GM12801 (cell line): Measurements from ENCODE around the gene NR1D1.

ENCODE experiments used
- CTCF ChIP-seq: IDR thresholded peaks from one replicate; pipeline ENCODE4 v1.5.1; 2011; ENCODE audit warnings: control low read depth; ENCODE audit not compliant: insufficient read length; ENCODE audit errors: extremely low read depth

NR1D1 gene

DNA sequence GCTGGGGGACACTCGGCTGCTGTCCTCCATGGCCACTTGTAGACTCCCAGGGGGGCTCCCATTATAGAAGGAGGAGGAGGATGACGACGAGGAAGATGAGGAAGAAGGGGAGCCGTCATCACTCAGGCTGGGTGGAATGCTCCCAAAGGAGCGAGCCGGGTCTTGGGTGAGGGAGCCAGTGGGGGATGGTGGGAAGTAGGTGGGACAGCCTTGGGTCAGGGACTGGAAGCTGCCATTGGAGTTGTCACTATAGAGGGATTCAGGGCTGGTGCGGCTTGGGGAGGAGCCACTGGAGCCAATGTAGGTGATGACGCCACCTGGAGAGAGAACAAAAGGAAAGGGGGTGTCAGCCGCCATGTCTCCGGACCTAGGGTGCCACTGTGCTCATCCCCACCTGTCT, 3.3 kb downstream of the NR1D1 start:
- TF ChIP-seq CTCF, result no peak

- TF ChIP-seq CTCF, result no peak
Measured at GRCh38 chr17:40095944-40096791, 4.2 kb downstream of the NR1D1 start.

GRCh38 chr17:40095351-40095943, 4.9 kb downstream of the NR1D1 start:
- no peak for TF ChIP-seq CTCF

DNA sequence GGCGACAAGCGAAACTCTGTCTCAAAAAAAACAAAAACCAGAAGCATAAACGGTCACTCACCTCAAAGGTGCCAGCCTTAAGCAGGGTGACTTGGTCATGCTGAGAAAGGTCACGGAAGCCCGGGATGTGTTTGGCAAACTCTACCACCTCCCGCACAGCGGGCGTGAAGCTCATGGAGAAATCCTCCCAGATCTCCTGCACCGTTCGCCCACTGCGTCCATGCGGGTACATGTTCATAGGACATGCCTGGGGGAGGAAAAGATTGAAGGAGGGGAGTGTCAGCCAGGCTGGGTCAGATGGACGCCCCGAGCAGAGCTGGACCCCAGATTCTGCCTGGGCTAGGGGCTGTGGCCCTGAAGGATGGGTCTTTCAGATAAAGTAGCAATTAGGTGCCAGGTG, 5.5 kb downstream of the NR1D1 start:
- no peak for TF ChIP-seq CTCF

DNA sequence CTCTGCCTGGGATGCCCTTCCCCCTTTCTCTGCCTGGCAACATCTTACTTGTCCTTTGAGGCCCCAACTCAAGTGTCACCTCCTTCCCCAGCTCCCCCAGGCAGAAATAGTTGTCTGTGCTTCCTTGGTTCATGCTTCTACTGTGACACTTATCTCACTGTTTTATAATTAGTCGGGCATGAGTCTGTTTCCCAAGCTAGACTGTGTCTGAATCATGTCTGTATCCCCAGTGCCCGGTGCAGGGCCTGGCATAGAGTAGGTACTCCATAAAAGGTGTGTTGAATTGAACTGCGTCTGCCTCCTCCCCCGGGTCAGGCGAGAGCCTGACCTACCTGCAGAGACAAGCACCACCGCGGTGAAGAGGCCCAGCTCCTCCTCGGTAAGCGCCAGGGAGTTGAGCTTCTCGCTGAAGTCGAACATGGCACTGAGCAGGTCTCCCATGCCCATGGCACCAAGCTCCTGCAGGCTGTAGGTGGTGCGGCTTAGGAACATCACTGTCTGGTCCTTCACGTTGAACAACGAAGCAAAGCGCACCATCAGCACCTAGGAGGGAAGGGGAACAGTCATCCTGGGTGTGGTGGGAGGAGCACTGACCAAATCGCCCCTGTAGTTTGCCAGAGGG, 6.7 kb downstream of the NR1D1 start:
- no peak for TF ChIP-seq CTCF

DNA sequence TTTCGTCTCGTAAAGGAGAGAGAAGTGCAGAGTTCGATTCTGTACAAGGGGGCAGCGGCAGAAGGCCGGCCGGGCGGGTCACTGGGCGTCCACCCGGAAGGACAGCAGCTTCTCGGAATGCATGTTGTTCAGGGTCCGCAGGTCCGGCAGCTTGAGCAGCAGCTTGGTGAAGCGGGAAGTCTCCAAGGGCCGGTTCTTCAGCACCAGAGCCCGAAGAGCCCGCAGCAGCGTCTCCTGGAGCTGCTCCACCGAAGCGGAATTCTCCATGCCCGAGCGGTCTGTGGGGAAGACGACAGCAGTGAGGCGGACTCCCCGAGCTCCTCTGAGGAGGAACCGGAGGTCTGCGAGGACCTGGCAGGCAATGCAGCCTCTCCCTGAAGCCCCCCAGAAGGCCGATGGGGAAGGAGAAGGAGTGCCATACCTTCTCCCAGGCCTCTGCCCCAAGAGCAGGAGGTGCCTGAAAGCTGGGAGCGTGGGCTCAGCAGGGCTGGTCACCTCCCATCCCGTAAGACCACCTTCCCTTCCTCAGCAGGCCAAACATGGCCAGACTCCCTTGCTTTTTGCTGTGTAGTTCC, 7.3 kb downstream of the NR1D1 start:
- no peak for TF ChIP-seq CTCF

- TF ChIP-seq CTCF, result no peak
Measured at GRCh38 chr17:40092581-40092980, 7.8 kb downstream of the NR1D1 start.
